Head of caudate nucleus (tissue), 42 donors: ENCODE results near the gene ZSWIM4.

Source experiments
- DNase-seq, 42 donors: peaks; one replicate each; pipeline versions ENCODE4 v3.0.0 to v3.0.0-alpha.2; 2020 to 2021; ENCODE audit warnings: mixed read lengths in 7 of 42
- intact Hi-C: fragments of 100-400 bp; cut with DNase I; formaldehyde crosslinking; loops from one replicate; pipeline ENCODE4 v1.15.0; 2022

The ZSWIM4 gene

GRCh38 chr19:13881251-13881691 lies 86.0 kb downstream of the ZSWIM4 start:
- intact Hi-C loops, result loop anchor here (5.0 kb wide), 1 partner anchor 191 kb away; the partner anchor contains the start of gene MISP3
- DNase-seq, result no peak
